ENCODE measurements around the gene TLR9.

Gene TLR9

GRCh38 chr3:52257911-52258310, 32.5 kb upstream of the TLR9 start:
- H3K36me3 ChIP-seq (ENCODE audit: control insufficient read depth, insufficient read depth, low read length): peaks cover 100% of the 10 kb centered on the region

GRCh38 chr3:52256622-52257021, 31.2 kb upstream of the TLR9 start:
- WGBS, 2 experiments (ENCODE audit: insufficient coverage in 2 of 2): 89 to 100% methylated on average over 1 to 4 of the region's 4 CpGs
- H3K4me3 ChIP-seq (ENCODE audit: extremely low read depth, insufficient read depth, low read length, poor library complexity, severe bottlenecking): no peak overlapping the region
- H3K9me3 ChIP-seq (ENCODE audit: control insufficient read depth, low read length): no peaks in the 10 kb centered on the region
- H3K36me3 ChIP-seq (ENCODE audit: control insufficient read depth, insufficient read depth, low read length): peaks cover 98% of the 10 kb centered on the region
- H3K4me1 ChIP-seq (ENCODE audit: control insufficient read depth, insufficient read depth, low read length, poor library complexity, severe bottlenecking): peaks cover 2% of the 10 kb centered on the region
- H3K27ac ChIP-seq (ENCODE audit: low read depth, low read length, severe bottlenecking): no peak overlapping the region

More at GRCh38 chr3:52257911-52258310, 32.5 kb upstream of the TLR9 start:
- Histone ChIP-seq H3K4me1 (ENCODE audit: control insufficient read depth, insufficient read depth, low read length, poor library complexity, severe bottlenecking) (peaks cover 2% of the 10 kb centered on the region), H3K4me3 (ENCODE audit: extremely low read depth, insufficient read depth, low read length, poor library complexity, severe bottlenecking) (no peak overlapping the region), H3K9me3 (ENCODE audit: control insufficient read depth, low read length) (no peaks in the 10 kb centered on the region), H3K27ac (ENCODE audit: low read depth, low read length, severe bottlenecking) (no peak overlapping the region)
- WGBS, 2 experiments (ENCODE audit: insufficient coverage in 2 of 2): 96 to 100% methylated on average over 4 of the region's 4 CpGs

DNA sequence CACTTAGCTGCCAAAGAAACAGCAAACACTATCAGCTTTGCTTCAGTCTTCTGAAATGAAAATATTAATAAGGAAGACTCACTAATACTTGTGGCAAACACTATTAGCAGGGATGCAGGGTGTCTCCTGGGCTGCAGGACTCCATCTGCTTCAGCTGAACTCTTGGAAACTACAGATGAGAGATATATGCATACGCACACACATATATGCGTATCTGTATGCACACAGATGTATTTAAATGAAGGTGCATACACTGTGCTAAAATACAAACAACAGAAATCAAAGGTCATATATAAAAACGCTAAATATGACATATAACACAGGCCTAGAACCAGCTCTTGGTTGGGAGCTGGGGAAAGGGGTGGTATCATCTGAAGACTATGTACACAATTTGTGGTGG, 30.7 kb upstream of the TLR9 start:
- no CpG with 5 or more reads among the region's 3 CpGs for WGBS, 2 experiments (ENCODE audit: insufficient coverage in 2 of 2)
- H3K36me3 ChIP-seq (ENCODE audit: control insufficient read depth, insufficient read depth, low read length): peaks cover 97% of the 10 kb centered on the region
- no peak overlapping the region for H3K4me3 ChIP-seq (ENCODE audit: extremely low read depth, insufficient read depth, low read length, poor library complexity, severe bottlenecking)
- H3K4me1 ChIP-seq (ENCODE audit: control insufficient read depth, insufficient read depth, low read length, poor library complexity, severe bottlenecking): peaks cover 2% of the 10 kb centered on the region
- no peaks in the 10 kb centered on the region for H3K9me3 ChIP-seq (ENCODE audit: control insufficient read depth, low read length)
- H3K27ac ChIP-seq (ENCODE audit: low read depth, low read length, severe bottlenecking): no peak overlapping the region

DNA sequence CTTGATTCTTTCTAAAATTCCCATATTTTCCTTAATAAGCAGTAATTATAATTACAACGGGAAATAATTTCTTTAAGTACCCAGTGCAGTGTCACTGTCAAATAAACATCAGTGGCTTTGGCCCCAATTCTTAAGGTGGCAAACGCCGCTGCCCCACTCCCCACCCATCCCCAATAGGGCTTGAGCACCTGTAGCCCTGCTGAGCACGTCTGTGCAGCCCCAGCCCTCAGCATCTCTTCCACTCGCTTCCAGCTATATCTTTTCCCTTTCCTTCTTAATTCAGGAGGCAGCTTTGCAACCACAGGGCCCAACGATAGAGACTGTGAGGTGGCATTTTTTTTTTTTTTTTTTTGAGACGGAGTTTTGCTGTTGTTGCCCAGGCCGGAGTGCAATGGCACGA, 29.2 kb upstream of the TLR9 start:
- Histone ChIP-seq H3K4me3 (ENCODE audit: extremely low read depth, insufficient read depth, low read length, poor library complexity, severe bottlenecking) (no peak overlapping the region), H3K36me3 (ENCODE audit: control insufficient read depth, insufficient read depth, low read length) (peaks cover 94% of the 10 kb centered on the region), H3K27ac (ENCODE audit: low read depth, low read length, severe bottlenecking) (no peak overlapping the region), H3K4me1 (ENCODE audit: control insufficient read depth, insufficient read depth, low read length, poor library complexity, severe bottlenecking) (peaks cover 2% of the 10 kb centered on the region), H3K9me3 (ENCODE audit: control insufficient read depth, low read length) (no peaks in the 10 kb centered on the region)
- WGBS, 2 experiments (ENCODE audit: insufficient coverage in 2 of 2): 96 to 97% methylated on average over 6 of the region's 9 CpGs

DNA sequence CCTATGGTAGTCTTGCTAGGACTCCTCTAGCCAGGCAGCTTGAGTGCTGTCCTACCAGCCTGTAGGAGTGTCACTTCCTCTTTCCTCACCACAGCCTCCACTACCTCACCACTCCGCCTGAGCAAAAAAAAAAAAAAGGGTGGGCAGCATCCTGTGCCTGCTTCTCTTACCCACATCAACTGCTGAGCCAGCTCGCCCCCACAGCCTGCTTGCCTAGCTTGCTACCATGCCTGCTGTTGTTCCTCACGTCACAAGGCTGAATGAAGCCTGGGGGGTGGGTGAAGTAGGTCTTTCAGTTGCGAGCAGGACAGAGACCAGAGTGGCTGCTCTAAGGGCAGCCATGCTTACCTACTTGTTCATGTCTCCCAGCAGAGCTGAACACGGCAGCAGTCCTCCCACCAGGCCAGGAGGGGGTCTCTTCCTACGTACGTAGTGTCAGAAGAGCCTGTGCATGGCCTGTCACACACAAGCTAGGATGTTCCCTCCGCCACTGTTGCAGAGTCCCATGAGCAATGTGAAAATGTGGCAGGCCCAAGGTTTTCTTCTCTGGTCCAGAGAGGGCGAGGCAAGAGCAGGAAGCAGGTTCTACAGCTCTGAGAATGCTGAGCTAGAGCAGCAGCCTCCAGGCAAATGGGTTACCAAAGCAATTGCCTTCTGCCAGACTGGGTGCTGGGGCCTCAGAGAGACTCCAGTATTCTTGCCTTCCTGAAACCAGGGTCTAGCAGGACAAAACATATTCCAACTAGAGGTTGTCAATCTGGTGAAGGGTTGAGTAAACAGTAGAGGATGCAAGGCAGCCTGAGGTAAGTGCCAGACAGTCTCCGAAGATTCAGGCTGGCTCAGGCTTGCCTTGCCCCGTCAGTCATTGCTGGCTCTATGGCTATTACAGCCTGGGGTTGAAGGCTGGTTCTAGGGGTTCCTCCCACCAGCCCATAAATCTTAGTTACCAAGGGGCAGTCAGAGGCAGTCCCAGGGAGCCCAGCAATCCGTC, 28.2 kb upstream of the TLR9 start:
- peak overlapping the region; percentile 36 for H3K27ac ChIP-seq (ENCODE audit: low read depth, low read length, severe bottlenecking)
- peaks cover 94% of the 10 kb centered on the region for H3K36me3 ChIP-seq (ENCODE audit: control insufficient read depth, insufficient read depth, low read length)
- H3K9me3 ChIP-seq (ENCODE audit: control insufficient read depth, low read length): no peaks in the 10 kb centered on the region
- H3K4me1 ChIP-seq (ENCODE audit: control insufficient read depth, insufficient read depth, low read length, poor library complexity, severe bottlenecking): no peaks in the 10 kb centered on the region
- no peak overlapping the region for H3K4me3 ChIP-seq (ENCODE audit: extremely low read depth, insufficient read depth, low read length, poor library complexity, severe bottlenecking)
- 94 to 98% methylated on average over 9 of the region's 12 CpGs for WGBS, 2 experiments (ENCODE audit: insufficient coverage in 2 of 2)

DNA sequence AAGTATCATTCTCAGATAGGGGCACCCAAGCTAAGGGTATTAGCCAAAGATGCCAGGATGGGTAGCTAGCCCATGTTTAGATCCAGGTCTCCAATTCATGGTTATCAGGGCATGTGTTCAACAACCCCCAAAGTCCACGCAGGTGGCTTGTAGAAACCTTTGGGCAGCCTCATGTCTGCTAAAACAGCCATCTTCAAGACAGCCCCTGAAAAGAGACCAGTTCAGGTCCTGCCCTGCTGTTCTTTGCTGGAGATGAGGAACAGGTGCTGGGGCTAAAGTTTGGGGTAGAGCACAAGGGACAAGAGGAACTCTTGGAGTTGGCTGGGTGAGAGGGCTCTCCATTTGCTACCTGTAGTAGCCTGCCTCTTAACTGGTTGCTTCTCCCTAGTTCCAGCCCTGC, 24.7 kb upstream of the TLR9 start:
- Histone ChIP-seq H3K36me3 (ENCODE audit: control insufficient read depth, insufficient read depth, low read length) (peaks cover 65% of the 10 kb centered on the region), H3K27ac (ENCODE audit: low read depth, low read length, severe bottlenecking) (no peak overlapping the region), H3K4me3 (ENCODE audit: extremely low read depth, insufficient read depth, low read length, poor library complexity, severe bottlenecking) (no peak overlapping the region), H3K9me3 (ENCODE audit: control insufficient read depth, low read length) (no peaks in the 10 kb centered on the region), H3K4me1 (ENCODE audit: control insufficient read depth, insufficient read depth, low read length, poor library complexity, severe bottlenecking) (no peaks in the 10 kb centered on the region)
- 88 to 100% methylated on average over 1 of the region's 1 CpG for WGBS, 2 experiments (ENCODE audit: insufficient coverage in 2 of 2)

GRCh38 chr3:52249683-52250082, 24.2 kb upstream of the TLR9 start:
- 93 to 95% methylated on average over 5 to 6 of the region's 6 CpGs for WGBS, 2 experiments (ENCODE audit: insufficient coverage in 2 of 2)
- Histone ChIP-seq H3K36me3 (ENCODE audit: control insufficient read depth, insufficient read depth, low read length) (peaks cover 61% of the 10 kb centered on the region), H3K9me3 (ENCODE audit: control insufficient read depth, low read length) (no peaks in the 10 kb centered on the region), H3K27ac (ENCODE audit: low read depth, low read length, severe bottlenecking) (no peak overlapping the region), H3K4me1 (ENCODE audit: control insufficient read depth, insufficient read depth, low read length, poor library complexity, severe bottlenecking) (no peaks in the 10 kb centered on the region), H3K4me3 (ENCODE audit: extremely low read depth, insufficient read depth, low read length, poor library complexity, severe bottlenecking) (no peak overlapping the region)

DNA sequence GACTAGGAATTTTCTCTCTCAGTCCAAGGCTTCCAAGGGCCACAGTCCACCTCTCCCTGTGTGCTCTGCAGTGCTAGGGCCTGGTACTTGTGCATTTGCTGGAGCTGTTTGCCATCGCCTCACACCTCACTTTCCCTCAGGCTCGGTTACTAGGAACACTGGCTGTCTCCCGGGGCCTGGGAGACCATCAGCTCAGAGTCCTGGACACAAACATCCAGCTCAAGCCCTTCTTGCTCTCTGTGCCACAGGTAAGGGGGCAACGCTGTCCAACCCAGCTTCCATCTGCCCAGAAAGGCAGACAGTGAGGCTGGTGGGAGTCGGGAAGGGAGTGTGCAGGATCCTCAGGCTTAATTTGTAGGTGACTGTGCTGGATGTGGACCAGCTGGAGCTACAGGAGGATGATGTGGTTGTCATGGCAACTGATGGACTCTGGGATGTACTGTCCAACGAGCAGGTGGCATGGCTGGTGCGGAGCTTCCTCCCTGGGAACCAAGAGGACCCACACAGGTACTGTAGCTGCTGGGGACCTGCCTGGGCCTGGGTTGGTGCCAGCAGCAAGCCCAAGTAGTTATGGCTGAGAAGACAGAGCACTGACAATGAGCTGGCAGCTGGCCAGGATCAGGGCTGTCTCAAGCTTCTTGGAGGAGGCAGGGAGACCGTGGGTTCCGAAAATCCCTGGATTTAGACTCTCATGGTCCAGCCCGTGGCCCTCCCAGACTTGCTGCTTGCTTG, 23.5 kb upstream of the TLR9 start:
- Histone ChIP-seq H3K27ac (ENCODE audit: low read depth, low read length, severe bottlenecking) (no peak overlapping the region), H3K36me3 (ENCODE audit: control insufficient read depth, insufficient read depth, low read length) (peaks cover 54% of the 10 kb centered on the region), H3K4me1 (ENCODE audit: control insufficient read depth, insufficient read depth, low read length, poor library complexity, severe bottlenecking) (peaks cover 5% of the 10 kb centered on the region), H3K9me3 (ENCODE audit: control insufficient read depth, low read length) (no peaks in the 10 kb centered on the region), H3K4me3 (ENCODE audit: extremely low read depth, insufficient read depth, low read length, poor library complexity, severe bottlenecking) (no peak overlapping the region)
- 93 to 94% methylated on average over 10 of the region's 10 CpGs for WGBS, 2 experiments (ENCODE audit: insufficient coverage in 2 of 2)

DNA sequence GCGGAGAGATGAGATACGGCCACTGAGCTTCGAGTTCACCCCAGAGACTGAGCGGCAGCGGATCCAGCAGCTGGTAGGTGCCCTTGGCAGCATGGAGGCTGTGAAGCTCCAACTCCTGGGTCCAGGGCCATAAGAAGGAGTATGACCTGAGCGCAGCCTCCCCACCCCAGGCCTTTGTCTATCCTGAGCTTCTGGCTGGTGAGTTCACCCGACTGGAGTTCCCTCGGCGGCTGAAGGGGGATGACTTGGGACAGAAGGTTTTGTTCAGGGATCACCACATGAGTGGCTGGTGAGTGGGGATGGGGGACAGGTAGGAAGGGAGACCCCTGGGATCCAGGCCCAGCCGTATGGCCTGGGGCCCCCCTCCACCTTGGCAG, 22.7 kb upstream of the TLR9 start:
- Histone ChIP-seq H3K4me1 (ENCODE audit: control insufficient read depth, insufficient read depth, low read length, poor library complexity, severe bottlenecking) (peaks cover 6% of the 10 kb centered on the region), H3K36me3 (ENCODE audit: control insufficient read depth, insufficient read depth, low read length) (peaks cover 46% of the 10 kb centered on the region), H3K9me3 (ENCODE audit: control insufficient read depth, low read length) (peaks cover 8% of the 10 kb centered on the region), H3K4me3 (ENCODE audit: extremely low read depth, insufficient read depth, low read length, poor library complexity, severe bottlenecking) (no peak overlapping the region), H3K27ac (ENCODE audit: low read depth, low read length, severe bottlenecking) (no peak overlapping the region)
- WGBS, 2 experiments (ENCODE audit: insufficient coverage in 2 of 2): 96 to 97% methylated on average over 7 to 9 of the region's 10 CpGs

- Histone ChIP-seq H3K36me3 (ENCODE audit: control insufficient read depth, insufficient read depth, low read length) (peaks cover 40% of the 10 kb centered on the region), H3K4me3 (ENCODE audit: extremely low read depth, insufficient read depth, low read length, poor library complexity, severe bottlenecking) (no peak overlapping the region), H3K4me1 (ENCODE audit: control insufficient read depth, insufficient read depth, low read length, poor library complexity, severe bottlenecking) (peaks cover 6% of the 10 kb centered on the region), H3K27ac (ENCODE audit: low read depth, low read length, severe bottlenecking) (no peak overlapping the region), H3K9me3 (ENCODE audit: control insufficient read depth, low read length) (peaks cover 10% of the 10 kb centered on the region)
- 96% methylated on average over 7 of the region's 7 CpGs for WGBS, 2 experiments (ENCODE audit: insufficient coverage in 2 of 2)
These were observed 22.1 kb upstream of the TLR9 start for GRCh38 chr3:52247409-52248164.
